Activated T-cell treated with anti-CD3 and anti-CD28 coated beads, Interleukin-2, amount 50 U/mL, for 72 hours (primary cell): Measurements from ENCODE around the gene ZNF579. TPM values are rescaled to one million over a fixed set of nuclear protein-coding genes. Genes with fewer than 3 reads are reported as not detected.
"Not testable (repeated sequence)": the region's sequence is repeated elsewhere in the genome, so short reads cannot be mapped to it uniquely, and the experiment has no call there.

ENCODE experiments used
- ATAC-seq, 2 donors: fragments of 150-1000 bp; cut with Tn5 transposase; replicated peaks in 1 of 2; 2 replicates each; pipeline ENCODE4 v1.10.0; 2021; ENCODE audit warnings: moderate library complexity in 2 of 2, mild to moderate bottlenecking in 1 of 2
- DNase-seq, 2 donors: peaks; one replicate each; pipeline ENCODE4 v3.0.0; 2021 to 2022; ENCODE audit warnings: mixed read lengths in 1 of 2
- H3K27ac Mint-ChIP-seq: one replicate; pipeline ENCODE4 v1.8.0; 2022; ENCODE audit warnings: mild to moderate bottlenecking, moderate library complexity, mixed read lengths
- H3K27me3 Mint-ChIP-seq: one replicate; pipeline ENCODE4 v1.8.0; 2022; ENCODE audit warnings: low read depth, mixed read lengths
- H3K36me3 Mint-ChIP-seq, 2 donors: one replicate each; pipeline ENCODE4 v1.8.0; 2022; ENCODE audit warnings: mixed read lengths in 2 of 2, mild to moderate bottlenecking in 1 of 2; ENCODE audit not compliant: insufficient read depth in 2 of 2
- H3K4me1 Mint-ChIP-seq: one replicate; pipeline ENCODE4 v1.8.0; 2022; ENCODE audit warnings: low read depth, mixed read lengths
- H3K4me3 Mint-ChIP-seq, 2 donors: one replicate each; pipeline ENCODE4 v1.8.0; 2022; ENCODE audit warnings: mild to moderate bottlenecking in 2 of 2, mixed read lengths in 2 of 2, moderate library complexity in 2 of 2
- H3K9me3 Mint-ChIP-seq, 2 donors: one replicate each; pipeline ENCODE4 v1.8.0; 2022; ENCODE audit warnings: mixed read lengths in 2 of 2
- total RNA-seq, 2 donors: library from RNA; stranded (reverse); gene quantifications; one replicate each; pipeline ENCODE4 v1.2.3, GENCODE V29; 2022

Gene ZNF579
- total RNA-seq, 2 donors from 2014 or later = 9.3 to 9.4 TPM

DNA sequence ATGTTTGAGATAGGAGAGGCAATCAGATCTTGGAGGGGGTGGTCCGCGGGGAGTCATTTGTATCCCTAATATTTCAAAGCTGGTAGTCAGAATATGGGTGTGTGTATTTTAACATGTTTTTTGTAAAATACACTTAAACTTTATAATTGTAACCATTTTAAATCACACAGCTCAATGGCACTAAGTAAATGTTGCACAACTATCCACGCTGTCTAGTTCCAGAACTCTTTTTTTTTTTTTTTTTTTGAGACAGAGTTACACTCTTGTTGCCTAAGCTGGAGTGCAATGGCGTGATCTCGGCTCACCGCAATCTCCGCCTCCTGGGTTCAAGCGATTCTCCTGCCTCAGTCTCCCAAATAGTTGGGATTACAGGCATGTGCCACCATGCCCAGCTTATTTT is 3.2 kb upstream of the ZNF579 start:
- not testable (repeated sequence) for H3K4me3 Mint-ChIP-seq, DNase-seq, ATAC-seq, H3K36me3 Mint-ChIP-seq, H3K27me3 Mint-ChIP-seq, H3K27ac Mint-ChIP-seq, H3K9me3 Mint-ChIP-seq
- peaks cover 47% of the 10 kb centered on the region for H3K4me1 Mint-ChIP-seq

DNA sequence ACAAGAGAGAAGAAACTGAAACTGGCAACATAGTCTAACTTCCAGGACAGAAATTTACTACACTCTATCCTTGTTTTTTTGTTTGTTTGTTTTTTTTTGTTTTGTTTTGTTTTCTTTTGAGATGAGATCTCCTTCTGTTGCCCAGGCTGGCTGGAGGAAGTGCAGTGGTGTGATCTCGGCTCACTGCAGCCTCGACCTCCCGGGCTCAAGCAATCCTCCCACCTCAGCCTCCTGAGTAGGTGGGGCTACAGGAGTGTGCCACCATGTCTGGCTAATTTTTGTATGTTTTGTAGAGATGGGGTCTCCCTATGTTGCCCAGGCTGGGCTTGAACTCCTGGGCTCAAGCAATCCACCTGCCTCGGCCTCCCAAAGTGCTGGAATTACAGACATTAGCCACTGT is 1.6 kb upstream of the ZNF579 start:
- not testable (repeated sequence) for H3K27ac Mint-ChIP-seq, H3K36me3 Mint-ChIP-seq, H3K9me3 Mint-ChIP-seq, ATAC-seq, DNase-seq, H3K27me3 Mint-ChIP-seq
- Mint-ChIP-seq H3K4me3 (peak overlapping the region in 1 of 2 donors; percentile 0), H3K4me1 (peaks cover 40% of the 10 kb centered on the region)

DNA sequence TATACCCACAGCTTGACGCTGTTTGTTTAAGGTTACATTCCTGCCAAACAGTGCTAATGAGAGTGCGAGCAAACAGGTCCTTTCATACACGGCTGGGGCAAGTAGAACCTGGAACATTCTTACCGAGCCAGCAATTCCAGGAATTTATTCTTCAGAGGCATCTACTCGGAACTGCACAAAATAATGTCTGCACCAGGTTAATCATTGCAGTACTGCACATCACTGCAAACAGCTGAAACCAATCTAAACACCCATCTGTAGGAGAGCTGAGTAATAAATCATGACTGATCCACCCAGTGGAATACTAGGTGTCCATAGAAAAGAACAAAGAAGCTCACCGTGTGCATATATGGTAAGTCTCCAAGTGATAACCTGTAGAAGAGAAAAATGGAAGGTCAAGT is 1.2 kb upstream of the ZNF579 start:
- H3K27me3 Mint-ChIP-seq = no peaks in the 10 kb centered on the region
- H3K27ac Mint-ChIP-seq = no peak overlapping the region
- peaks cover 6 to 8% of the 10 kb centered on the region in 2 donors for H3K36me3 Mint-ChIP-seq
- peak overlapping the region; percentile 7 to 84 for H3K4me3 Mint-ChIP-seq
- peaks cover 36% of the 10 kb centered on the region for H3K4me1 Mint-ChIP-seq
- ATAC-seq (no peak), DNase-seq (no peak)
- H3K9me3 Mint-ChIP-seq = no peaks in the 10 kb centered on the region

DNA sequence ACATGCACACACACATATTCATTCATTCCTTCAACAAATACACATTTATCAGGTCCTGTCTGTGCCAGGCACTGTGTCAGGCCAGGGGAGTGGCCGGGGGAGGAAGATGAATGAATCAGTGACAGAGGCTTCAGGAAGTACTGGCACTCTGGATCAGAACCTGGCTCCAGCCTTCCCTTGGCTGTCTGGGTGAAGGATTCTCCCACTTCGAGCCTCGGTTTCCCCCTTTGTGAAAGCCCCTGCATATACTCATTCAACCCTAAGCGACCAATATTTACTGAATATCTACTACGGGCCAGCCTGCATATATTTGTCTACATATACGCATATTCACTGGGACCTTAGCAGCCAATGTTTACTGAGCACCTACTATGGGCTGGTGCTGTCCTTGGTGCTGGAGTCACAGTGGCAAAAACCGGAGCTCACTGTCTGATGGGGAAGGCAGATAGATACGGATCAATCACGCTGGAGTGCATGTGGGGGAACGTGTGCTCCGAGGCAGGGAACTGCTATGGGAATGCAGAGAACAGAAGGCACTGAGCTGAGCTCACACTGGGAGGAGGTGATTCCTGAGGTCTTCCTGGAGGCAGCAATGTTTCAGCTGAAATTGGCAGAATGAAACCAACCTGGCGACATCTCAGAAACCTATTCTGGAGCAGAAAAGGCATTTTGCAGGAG is 636 bp upstream of the ZNF579 start:
- Mint-ChIP-seq H3K27ac (no peak overlapping the region), H3K36me3 (peaks cover 6 to 9% of the 10 kb centered on the region in 2 donors), H3K9me3 (no peaks in the 10 kb centered on the region), H3K4me3 (peak overlapping the region; percentile 84 to 93), H3K27me3 (no peaks in the 10 kb centered on the region), H3K4me1 (peaks cover 33% of the 10 kb centered on the region)
- ATAC-seq (no peak), DNase-seq (peak in 1 of 2 donors; percentile 35)

DNA sequence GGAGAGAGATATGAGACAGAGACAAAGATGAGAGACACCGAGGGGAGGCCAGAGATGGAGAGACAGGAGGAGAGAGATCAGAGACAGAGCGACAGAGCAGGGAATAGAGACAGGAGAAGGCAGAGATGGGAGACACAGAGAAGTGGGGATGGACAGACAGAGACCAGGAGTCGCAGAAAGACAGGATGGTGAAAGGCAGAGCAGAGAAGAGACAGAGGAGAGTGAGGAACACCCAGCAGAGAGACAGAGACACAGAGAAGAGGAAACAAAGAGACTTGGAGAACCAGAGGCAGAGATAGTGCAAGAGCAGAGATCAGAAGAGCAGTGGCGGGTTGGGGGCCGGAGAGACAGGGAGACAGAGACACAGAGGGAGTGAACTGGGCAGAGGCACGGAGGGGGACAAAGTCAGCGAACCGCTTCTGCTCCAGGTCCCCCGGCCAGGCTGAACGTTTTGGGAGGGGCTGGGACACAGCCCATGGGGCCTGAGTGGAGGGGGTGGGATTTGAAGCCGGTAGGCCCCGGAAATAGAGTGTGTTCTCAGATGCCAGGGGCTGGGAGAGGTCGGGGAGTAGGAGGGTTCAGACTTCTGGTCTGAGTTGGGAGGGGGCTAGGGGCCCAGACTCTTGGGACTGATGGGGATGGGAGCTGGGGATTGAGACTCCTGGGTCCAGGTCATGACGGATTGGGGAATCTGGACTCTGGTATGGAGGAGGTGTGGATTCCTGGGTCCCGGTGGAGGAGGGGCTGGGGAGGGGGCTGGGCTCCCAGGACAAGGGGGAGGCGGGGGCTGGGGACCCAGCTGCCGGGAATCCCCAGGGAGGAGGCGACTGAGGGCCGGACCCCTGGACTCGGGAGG is 654 bp downstream of the ZNF579 start:
- ATAC-seq (peak; percentile 28 to 30), DNase-seq (no peak)
- H3K4me3 Mint-ChIP-seq = peak overlapping the region; percentile 84 to 93
- no peaks in the 10 kb centered on the region for H3K27me3 Mint-ChIP-seq
- no peaks in the 10 kb centered on the region for H3K9me3 Mint-ChIP-seq
- H3K36me3 Mint-ChIP-seq = peaks cover 6 to 9% of the 10 kb centered on the region in 2 donors
- peak overlapping the region; percentile 79 for H3K27ac Mint-ChIP-seq
- peaks cover 21% of the 10 kb centered on the region for H3K4me1 Mint-ChIP-seq

DNA sequence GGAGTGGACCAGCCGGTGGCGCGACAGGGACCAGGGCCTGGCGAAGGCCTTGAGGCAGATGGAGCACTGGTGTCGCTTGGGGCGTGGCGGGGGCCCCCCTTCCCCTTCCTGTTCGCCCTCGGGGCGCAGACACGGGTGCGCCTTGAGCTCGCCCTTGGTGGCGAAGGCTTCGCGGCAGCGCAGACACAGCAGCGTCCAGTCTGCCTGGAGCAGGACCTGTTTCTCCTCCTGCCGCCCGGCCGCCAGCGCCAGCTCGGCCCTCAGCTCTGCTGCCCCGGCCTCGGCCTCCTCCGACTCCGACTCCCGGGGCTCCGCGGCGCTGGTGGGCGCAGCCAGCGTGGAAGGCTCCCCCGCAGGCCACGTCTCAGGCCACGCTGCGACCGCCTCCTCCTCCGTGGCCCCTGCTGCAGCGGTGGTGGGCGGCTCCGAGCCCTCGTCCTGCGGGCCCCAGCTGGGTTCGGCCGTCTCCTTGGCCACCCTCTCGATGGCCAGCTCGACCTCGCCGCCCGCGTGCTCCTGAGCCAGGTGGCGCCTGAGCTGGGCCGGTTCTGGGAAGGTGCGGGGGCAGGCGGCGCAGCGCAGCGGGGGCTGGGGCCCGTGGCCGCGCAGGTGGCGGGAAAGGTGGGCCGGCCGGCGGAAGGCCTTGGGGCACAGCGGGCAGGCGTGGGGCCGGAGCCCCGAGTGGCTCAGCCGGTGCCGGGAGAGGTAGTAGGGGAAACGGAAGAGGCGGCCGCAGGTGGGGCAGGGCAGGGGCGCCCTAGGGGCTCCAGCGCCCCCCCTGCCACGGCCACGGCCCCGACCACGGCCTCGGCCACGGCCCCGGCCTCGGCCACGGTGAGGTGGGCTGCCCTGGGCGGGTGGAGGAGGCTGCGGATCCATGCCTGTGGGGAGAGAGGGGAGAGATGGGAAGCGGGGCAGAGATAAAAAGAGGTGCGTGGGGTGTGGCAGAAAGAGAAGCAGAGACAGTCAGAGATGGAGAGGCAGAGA is 1.6 kb downstream of the ZNF579 start:
- H3K9me3 Mint-ChIP-seq = no peaks in the 10 kb centered on the region
- DNase-seq = no peak
- peak overlapping the region; percentile 79 for H3K27ac Mint-ChIP-seq
- ATAC-seq = no peak
- no peaks in the 10 kb centered on the region for H3K27me3 Mint-ChIP-seq
- peaks cover 20% of the 10 kb centered on the region for H3K4me1 Mint-ChIP-seq
- peak overlapping the region; percentile 84 to 93 for H3K4me3 Mint-ChIP-seq
- H3K36me3 Mint-ChIP-seq = peaks cover 6 to 9% of the 10 kb centered on the region in 2 donors

DNA sequence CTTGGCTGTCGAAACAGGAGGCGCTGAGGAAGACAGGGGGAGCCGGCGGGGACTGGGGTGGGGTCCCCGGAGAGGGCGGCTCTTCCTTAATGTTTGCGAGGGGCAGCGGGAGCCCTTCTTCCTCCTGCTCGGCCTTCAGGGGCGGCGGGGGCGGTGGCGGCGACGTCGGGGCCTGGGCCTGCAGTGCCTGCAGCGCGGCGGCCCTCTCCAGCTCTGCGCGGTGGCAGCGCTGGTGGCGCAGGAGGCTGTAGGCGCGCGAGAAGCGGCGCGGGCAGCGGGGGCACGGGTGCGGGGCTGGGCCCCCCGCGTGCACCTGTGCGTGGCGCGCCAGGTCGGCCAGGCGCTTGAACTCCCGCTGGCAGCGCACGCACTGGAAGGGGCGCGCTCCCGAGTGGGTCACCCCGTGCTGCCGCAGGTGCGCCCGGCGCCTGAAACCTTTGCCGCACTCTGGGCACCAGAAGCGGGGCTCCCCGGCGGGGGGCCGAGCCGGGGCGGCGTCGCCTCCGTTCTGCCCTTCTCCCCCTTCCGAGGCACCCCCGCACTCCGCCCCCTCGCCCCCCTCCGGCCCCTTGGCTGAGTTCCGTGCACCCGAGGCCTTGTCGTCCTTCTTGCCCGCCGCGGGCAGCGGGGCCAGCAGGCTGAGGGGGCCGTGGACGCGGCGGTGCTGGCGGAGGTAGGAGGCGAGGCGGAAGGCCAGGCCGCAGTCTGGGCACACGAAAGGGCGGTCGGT is 2.5 kb downstream of the ZNF579 start:
- H3K4me3 Mint-ChIP-seq = no peak overlapping the region
- no peak for DNase-seq
- H3K27me3 Mint-ChIP-seq = no peaks in the 10 kb centered on the region
- peaks cover 20% of the 10 kb centered on the region for H3K4me1 Mint-ChIP-seq
- H3K9me3 Mint-ChIP-seq = no peaks in the 10 kb centered on the region
- H3K36me3 Mint-ChIP-seq = peaks cover 6 to 9% of the 10 kb centered on the region in 2 donors
- no peak overlapping the region for H3K27ac Mint-ChIP-seq
- ATAC-seq = no peak

DNA sequence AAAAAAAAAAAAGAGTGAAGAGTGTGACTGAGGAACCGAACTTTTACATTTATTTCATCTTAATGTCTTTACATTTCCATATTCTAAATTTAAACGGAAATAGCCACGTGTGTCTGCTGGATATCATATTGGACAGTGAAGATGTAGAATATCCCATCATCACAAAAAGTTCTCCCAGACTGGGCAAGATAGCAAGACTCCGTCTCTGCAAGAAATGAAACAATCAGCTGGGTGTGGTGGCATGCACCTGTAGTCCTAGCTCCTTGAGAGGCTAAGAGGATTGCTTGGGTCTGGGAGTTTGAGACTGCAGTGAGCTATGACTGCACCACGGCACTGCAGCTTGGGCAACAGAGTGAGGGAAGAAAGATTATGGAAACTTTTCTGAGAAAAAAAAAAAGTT is 3.9 kb downstream of the ZNF579 start:
- Mint-ChIP-seq H3K9me3 (no peaks in the 10 kb centered on the region), H3K27ac (no peak overlapping the region), H3K27me3 (no peaks in the 10 kb centered on the region), H3K4me1 (peaks cover 17% of the 10 kb centered on the region), H3K36me3 (peaks cover 6 to 9% of the 10 kb centered on the region in 2 donors), H3K4me3 (peak overlapping the region; percentile 9 to 18)
- DNase-seq (no peak), ATAC-seq (no peak)

DNA sequence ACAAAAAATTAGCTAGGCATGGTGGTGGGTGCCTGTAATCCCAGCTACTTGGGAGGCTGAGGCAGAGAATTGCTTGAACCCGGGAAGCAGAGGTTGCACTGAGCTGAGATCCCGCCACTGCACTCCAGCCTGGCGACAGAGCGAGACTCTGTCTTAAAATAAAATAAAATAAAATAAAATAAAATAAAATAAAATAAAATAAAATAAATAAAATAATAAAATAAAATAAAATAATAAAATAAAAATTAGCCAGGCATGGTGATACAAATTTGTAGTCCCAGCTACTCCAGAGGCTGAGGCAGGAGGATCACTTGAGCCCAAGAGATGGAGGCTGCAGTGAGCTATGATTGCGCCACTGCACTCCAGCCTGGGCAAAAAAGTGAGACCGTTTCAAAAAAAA is 6.7 kb downstream of the ZNF579 start:
- DNase-seq, H3K4me1 Mint-ChIP-seq, H3K36me3 Mint-ChIP-seq, H3K4me3 Mint-ChIP-seq, H3K27me3 Mint-ChIP-seq, H3K27ac Mint-ChIP-seq, ATAC-seq, H3K9me3 Mint-ChIP-seq: not testable (repeated sequence)

DNA sequence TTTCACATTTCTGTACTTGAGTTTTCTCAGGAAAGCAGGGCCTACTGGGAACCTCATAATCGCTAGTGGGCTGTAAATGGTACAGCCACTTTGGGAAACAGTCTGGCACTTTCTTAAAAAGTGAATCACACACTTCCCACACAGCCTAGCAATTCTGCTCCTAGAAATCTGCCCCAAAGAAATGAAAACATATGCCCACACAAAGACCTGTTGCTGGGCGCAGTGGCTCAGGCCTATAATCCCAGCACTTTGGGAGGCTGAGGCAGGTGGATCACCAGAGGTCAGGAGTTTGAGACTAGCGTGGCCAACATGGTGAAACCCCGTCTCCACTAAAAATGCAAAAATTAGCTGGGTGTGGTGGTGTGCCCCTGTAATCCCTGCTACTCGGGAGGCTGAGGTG is 11.2 kb downstream of the ZNF579 start:
- not testable (repeated sequence) for H3K4me3 Mint-ChIP-seq, H3K27ac Mint-ChIP-seq, DNase-seq, H3K9me3 Mint-ChIP-seq, H3K4me1 Mint-ChIP-seq, H3K27me3 Mint-ChIP-seq, ATAC-seq, H3K36me3 Mint-ChIP-seq

DNA sequence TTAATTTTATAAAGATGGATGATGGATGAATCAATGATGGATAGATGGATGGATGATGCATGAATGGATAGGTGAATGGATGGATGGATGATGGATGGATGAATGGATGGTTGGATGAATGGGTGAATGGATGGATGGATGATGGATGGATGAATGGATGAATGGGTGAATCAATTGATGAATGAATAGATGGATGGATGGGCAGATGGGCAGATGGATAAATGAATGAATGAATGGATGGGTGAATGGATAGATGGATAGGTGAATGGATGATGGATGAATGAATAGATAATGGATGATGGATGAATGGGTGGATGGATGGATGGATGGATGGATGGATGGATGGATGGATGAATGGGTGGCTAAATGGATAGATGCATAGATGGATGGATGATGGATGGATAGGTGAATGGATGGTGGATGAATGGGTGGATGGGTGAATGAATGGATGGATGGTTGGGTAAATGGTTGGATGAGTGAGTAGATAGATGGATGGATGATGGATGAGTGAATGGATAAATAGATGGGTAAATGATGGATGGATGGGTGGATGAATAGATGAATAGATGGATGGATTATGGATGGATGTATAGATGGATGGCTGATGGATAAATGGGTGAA is 12.8 kb downstream of the ZNF579 start:
- no peaks in the 10 kb centered on the region for H3K36me3 Mint-ChIP-seq
- no peaks in the 10 kb centered on the region for H3K4me1 Mint-ChIP-seq
- H3K9me3 Mint-ChIP-seq = no peaks in the 10 kb centered on the region
- ATAC-seq (no peak), DNase-seq (no peak)
- H3K27ac Mint-ChIP-seq = no peak overlapping the region
- H3K27me3 Mint-ChIP-seq = no peaks in the 10 kb centered on the region
- H3K4me3 Mint-ChIP-seq = no peak overlapping the region

DNA sequence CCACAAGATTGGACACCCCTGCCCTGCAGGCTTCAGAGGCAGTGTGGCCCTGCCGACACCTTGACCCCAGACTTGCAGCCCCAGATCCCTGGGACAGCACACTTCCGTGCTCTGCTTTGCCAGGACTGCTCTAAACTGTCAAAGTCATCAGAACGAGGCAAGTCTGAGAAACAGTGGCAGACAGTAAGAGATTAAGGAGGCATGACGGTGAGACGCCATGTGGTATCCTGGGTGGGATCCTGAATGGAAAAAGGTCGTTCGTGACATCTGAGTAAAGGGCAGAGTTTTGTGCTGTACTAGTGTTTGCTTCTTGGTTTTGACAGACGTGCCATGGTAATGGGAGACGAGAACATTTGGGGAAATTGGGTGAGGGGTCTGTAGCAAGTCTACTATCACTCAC is 13.8 kb downstream of the ZNF579 start:
- ATAC-seq = no peak
- no peaks in the 10 kb centered on the region for H3K9me3 Mint-ChIP-seq
- H3K4me3 Mint-ChIP-seq = no peak overlapping the region
- H3K27ac Mint-ChIP-seq = no peak overlapping the region
- no peak for DNase-seq
- H3K27me3 Mint-ChIP-seq = no peaks in the 10 kb centered on the region
- no peaks in the 10 kb centered on the region for H3K4me1 Mint-ChIP-seq
- H3K36me3 Mint-ChIP-seq = no peaks in the 10 kb centered on the region
